AG04449 (cell line): ENCODE measurements around the gene DEUP1.

Experiments used
- CTCF ChIA-PET: fragments of 350-600 bp; formaldehyde crosslinking; extraction: SDS; loops from one replicate; lab custom pipeline; 2021; ENCODE audit warnings: antibody characterized with exemption; lab: Yijun Ruan, JAX
- POLR2A ChIA-PET: fragments of 400-600, 350-600 bp; formaldehyde crosslinking; extraction: SDS; loops from one replicate; lab custom pipeline; 2020; ENCODE audit warnings: antibody characterized with exemption, inconsistent platforms; lab: Yijun Ruan, JAX
- DNase-seq: peaks from one replicate; pipeline ENCODE4 v3.0.0-alpha.2; 2010; ENCODE audit warnings: low read depth, low spot score
- H3K4me3 ChIP-seq: 2 replicates; pipeline ENCODE4 v1.5.1; 2011; ENCODE audit warnings: low read depth, mild to moderate bottlenecking, control low read depth, low read length
- CTCF ChIP-seq: IDR thresholded peaks from one replicate; pipeline ENCODE4 v1.5.1; 2011; ENCODE audit warnings: mild to moderate bottlenecking, moderate library complexity, low read length, control low read depth, inconsistent platforms; ENCODE audit not compliant: insufficient read depth; ENCODE audit errors: missing control alignments

The DEUP1 gene

GRCh38 chr11:93477684-93478234 is 147.2 kb downstream of the DEUP1 start:
- ChIA-PET CTCF (no interaction called here), POLR2A (no interaction called here)
- no peak for DNase-seq
- H3K4me3 ChIP-seq = no peak overlapping the region
- no peak for TF ChIP-seq CTCF

- CTCF ChIA-PET = no interaction called here
- DNase-seq = no peak
- no peak for TF ChIP-seq CTCF
- H3K4me3 ChIP-seq = no peak overlapping the region
- POLR2A ChIA-PET = no interaction called here
Measured at GRCh38 chr11:93478841-93479240, 148.3 kb downstream of the DEUP1 start.

GRCh38 chr11:93480256-93480655 is 149.7 kb downstream of the DEUP1 start:
- no peak for TF ChIP-seq CTCF
- CTCF ChIA-PET = no interaction called here
- POLR2A ChIA-PET = no interaction called here
- H3K4me3 ChIP-seq = no peak overlapping the region
- DNase-seq = no peak

- no peak for DNase-seq
- POLR2A ChIA-PET = no interaction called here
- CTCF ChIA-PET = no interaction called here
- TF ChIP-seq CTCF = no peak
- H3K4me3 ChIP-seq = no peak overlapping the region
Measured at GRCh38 chr11:93480756-93481155, 150.2 kb downstream of the DEUP1 start.

- no peak overlapping the region for H3K4me3 ChIP-seq
- POLR2A ChIA-PET = no interaction called here
- CTCF ChIA-PET = no interaction called here
- no peak for DNase-seq
- no peak for TF ChIP-seq CTCF
Measured at GRCh38 chr11:93481279-93481678, 150.7 kb downstream of the DEUP1 start.

- TF ChIP-seq CTCF = no peak
- H3K4me3 ChIP-seq = no peak overlapping the region
- DNase-seq = no peak
- ChIA-PET CTCF (no interaction called here), POLR2A (no interaction called here)
Measured at GRCh38 chr11:93481696-93482095, 151.2 kb downstream of the DEUP1 start.
